DOHH2 (cell line): Measurements from ENCODE around the gene TAPBP.

Source experiments
- H3F3A ChIP-seq: fragments of 200-600 bp; sonication (generic), shearing (Covaris generic); 2 replicates; pipeline ENCODE4 v1.6.0; 2016; ENCODE audit warnings: antibody characterized with exemption, mild to moderate bottlenecking; ENCODE audit not compliant: control insufficient read depth, insufficient read depth
- H3K27ac ChIP-seq: fragments of 200-600 bp; sonication (generic); 2 replicates; pipeline ENCODE4 v1.5.1; 2014; ENCODE audit warnings: low read depth, mild to moderate bottlenecking, low read length, moderate library complexity
- H3K27me3 ChIP-seq: fragments of 200-600 bp; sonication (generic); 2 replicates; pipeline ENCODE4 v1.6.1; 2014; ENCODE audit warnings: mild to moderate bottlenecking, low read length, mixed read lengths; ENCODE audit not compliant: control insufficient read depth
- H3K36me3 ChIP-seq: fragments of 200-600 bp; sonication (generic); 2 replicates; pipeline ENCODE4 v1.6.1; 2014; ENCODE audit warnings: mild to moderate bottlenecking, low read length, moderate library complexity, mixed read lengths; ENCODE audit not compliant: control insufficient read depth
- H3K4me1 ChIP-seq: fragments of 200-600 bp; sonication (generic); 2 replicates; pipeline ENCODE4 v1.6.1; 2014; ENCODE audit warnings: mild to moderate bottlenecking, low read length, mixed read lengths; ENCODE audit not compliant: control insufficient read depth
- H3K4me2 ChIP-seq: fragments of 200-600 bp; sonication (generic); 2 replicates; pipeline ENCODE4 v1.6.0; 2014; ENCODE audit warnings: mild to moderate bottlenecking, low read length, moderate library complexity
- H3K4me3 ChIP-seq: fragments of 200-600 bp; sonication (generic); 2 replicates; pipeline ENCODE4 v1.5.1; 2014; ENCODE audit warnings: mild to moderate bottlenecking, low read length, mixed read lengths
- H3K79me2 ChIP-seq: fragments of 200-600 bp; sonication (generic); 2 replicates; pipeline ENCODE4 v1.6.1; 2014; ENCODE audit warnings: mild to moderate bottlenecking, low read length, mixed read lengths; ENCODE audit not compliant: control insufficient read depth
- H3K9me2 ChIP-seq: fragments of 200-600 bp; sonication (generic); replicated peaks from 2 replicates; pipeline ENCODE4 v1.6.1; 2014; ENCODE audit warnings: mild to moderate bottlenecking, low read length, mixed read lengths; ENCODE audit not compliant: control insufficient read depth
- H3K9me3 ChIP-seq: fragments of 200-600 bp; sonication (generic); 2 replicates; pipeline ENCODE4 v1.6.1; 2014; ENCODE audit warnings: antibody characterized with exemption, low read length, mixed read lengths; ENCODE audit not compliant: control insufficient read depth, insufficient read depth
- H4K20me1 ChIP-seq: fragments of 200-600 bp; sonication (generic); 2 replicates; pipeline ENCODE4 v1.6.0; 2014; ENCODE audit warnings: low read depth, mild to moderate bottlenecking, antibody characterized with exemption, low read length, moderate library complexity; ENCODE audit not compliant: control insufficient read depth, insufficient read depth
- CTCF ChIP-seq: fragments of 200-600 bp; sonication (generic); IDR thresholded peaks from one replicate; pipeline ENCODE4 v1.5.1; 2014; ENCODE audit warnings: antibody characterized with exemption, mild to moderate bottlenecking, low read depth, low read length; ENCODE audit not compliant: poor library complexity, severe bottlenecking
- EZH2phosphoT487 ChIP-seq: fragments of 200-600 bp; sonication (generic); IDR thresholded peaks from 2 replicates; pipeline ENCODE4 v1.6.1; 2017; ENCODE audit warnings: borderline replicate concordance, mild to moderate bottlenecking, antibody characterized with exemption, low read length, moderate library complexity, mixed read lengths

TAPBP gene

GRCh38 chr6:33251395-33252012 lies 62.4 kb downstream of the TAPBP start:
- no peaks in the 10 kb centered on the region for H3K9me2 ChIP-seq
- peaks cover 8% of the 10 kb centered on the region for H3K79me2 ChIP-seq
- H3K9me3 ChIP-seq, result no peaks in the 10 kb centered on the region
- peaks cover 8% of the 10 kb centered on the region for H3F3A ChIP-seq
- peaks cover 23% of the 10 kb centered on the region for H3K4me1 ChIP-seq
- H3K27me3 ChIP-seq, result no peaks in the 10 kb centered on the region
- H3K27ac ChIP-seq, result no peak overlapping the region
- H3K36me3 ChIP-seq, result peaks cover 14% of the 10 kb centered on the region
- no peak for TF ChIP-seq EZH2phosphoT487
- TF ChIP-seq CTCF, result no peak
- no peak overlapping the region for H3K4me3 ChIP-seq
- no peak overlapping the region for H3K4me2 ChIP-seq
- no peaks in the 10 kb centered on the region for H4K20me1 ChIP-seq

- Histone ChIP-seq H3K9me2 (no peaks in the 10 kb centered on the region), H3K36me3 (peaks cover 14% of the 10 kb centered on the region), H3K4me3 (peak overlapping the region; percentile 73; the same call in 1 of the 2 replicates), H3F3A (peaks cover 8% of the 10 kb centered on the region), H3K27ac (no peak overlapping the region), H3K27me3 (no peaks in the 10 kb centered on the region), H3K9me3 (no peaks in the 10 kb centered on the region), H3K4me2 (peak overlapping the region; percentile 92; the same call in 1 of the 2 replicates), H4K20me1 (no peaks in the 10 kb centered on the region), H3K79me2 (peaks cover 8% of the 10 kb centered on the region), H3K4me1 (peaks cover 23% of the 10 kb centered on the region)
- no peak for TF ChIP-seq EZH2phosphoT487
- no peak for TF ChIP-seq CTCF
These were observed 63.1 kb downstream of the TAPBP start for GRCh38 chr6:33250731-33251130.

GRCh38 chr6:33249732-33250630 lies 63.9 kb downstream of the TAPBP start:
- Histone ChIP-seq H3K4me3 (peak overlapping the region; percentile 73), H3K27ac (peak overlapping the region; percentile 61), H3F3A (peaks cover 8% of the 10 kb centered on the region), H3K9me2 (no peaks in the 10 kb centered on the region), H3K27me3 (no peaks in the 10 kb centered on the region), H3K4me2 (peak overlapping the region; percentile 92), H4K20me1 (no peaks in the 10 kb centered on the region), H3K36me3 (peaks cover 14% of the 10 kb centered on the region), H3K4me1 (peaks cover 23% of the 10 kb centered on the region), H3K9me3 (no peaks in the 10 kb centered on the region), H3K79me2 (peaks cover 8% of the 10 kb centered on the region)
- TF ChIP-seq CTCF (no peak), EZH2phosphoT487 (no peak)
